HepG2 (cell line): Measurements from ENCODE around the gene DCAF4L1. TPM values are rescaled to one million over a fixed set of nuclear protein-coding genes. Genes with fewer than 3 reads are reported as not detected.

Experiments
- EP300 ChIP-seq, 3 experiments: sonication (generic) in 1 of 3; formaldehyde crosslinking in 1 of 3; IDR thresholded peaks; 2 replicates each; pipeline versions ENCODE4 v1.5.1 to v1.6.1; 2011 to 2020; ENCODE audit warnings: low read depth in 2 of 3, low read length in 2 of 3, borderline replicate concordance in 1 of 3, improper control_type of control experiment in 1 of 3, mild to moderate bottlenecking in 1 of 3, missing genetic modification reagents in 1 of 3, moderate library complexity in 1 of 3
- FOXO1 ChIP-seq: sonication (generic); formaldehyde crosslinking; IDR thresholded peaks from 2 replicates; pipeline ENCODE4 v1.4.0; 2020; ENCODE audit warnings: missing genetic modification reagents
- HNRNPL ChIP-seq: fragments of 200-400 bp; formaldehyde crosslinking; IDR thresholded peaks from 2 replicates; pipeline ENCODE4 v1.6.1; 2017; ENCODE audit warnings: mild to moderate bottlenecking, low read depth, low read length
- HOXA9 ChIP-seq: sonication (generic); formaldehyde crosslinking; IDR thresholded peaks from 2 replicates; pipeline ENCODE4 v1.8.1; 2022; ENCODE audit warnings: missing genetic modification reagents, mild to moderate bottlenecking, moderate library complexity, borderline replicate concordance
- NFATC3 ChIP-seq: sonication (generic); formaldehyde crosslinking; IDR thresholded peaks from 2 replicates; pipeline ENCODE4 v1.5.1; 2020; ENCODE audit warnings: mild to moderate bottlenecking, missing genetic modification reagents
- NFE2 ChIP-seq: sonication (generic); formaldehyde crosslinking; IDR thresholded peaks from 2 replicates; pipeline ENCODE4 v1.4.0; 2020; ENCODE audit warnings: missing genetic modification reagents
- YEATS4 ChIP-seq: sonication (generic); formaldehyde crosslinking; IDR thresholded peaks from 2 replicates; pipeline ENCODE4 v1.4.0; 2020; ENCODE audit warnings: missing genetic modification reagents, borderline replicate concordance
- ZFP37 ChIP-seq: sonication (generic); formaldehyde crosslinking; IDR thresholded peaks from 2 replicates; pipeline ENCODE4 v1.4.0; 2020; ENCODE audit warnings: missing genetic modification reagents, borderline replicate concordance
- ZMAT5 ChIP-seq: sonication (generic); formaldehyde crosslinking; IDR thresholded peaks from 2 replicates; pipeline ENCODE4 v1.5.0; 2020; ENCODE audit warnings: mild to moderate bottlenecking, low read depth, missing genetic modification reagents, borderline replicate concordance
- ZNF263 ChIP-seq: sonication (generic); formaldehyde crosslinking; IDR thresholded peaks from 2 replicates; pipeline ENCODE4 v1.4.0; 2020; ENCODE audit warnings: missing genetic modification reagents
- ZNF280B ChIP-seq: sonication (generic); formaldehyde crosslinking; IDR thresholded peaks from 2 replicates; pipeline ENCODE4 v1.5.0; 2020; ENCODE audit warnings: missing genetic modification reagents, mild to moderate bottlenecking, borderline replicate concordance
- ZNF292 ChIP-seq: sonication (generic); formaldehyde crosslinking; IDR thresholded peaks from 2 replicates; pipeline ENCODE4 v1.8.1; 2022; ENCODE audit warnings: mild to moderate bottlenecking, low read depth, missing genetic modification reagents, borderline replicate concordance
- polyA plus RNA-seq, 8 experiments: library from polyadenylated mRNA; depleted of rRNA in 3 of 8; stranded (reverse) in 7 of 8; unstranded in 1 of 8; fragments of >200 nt; fragmentation: Illumina TruSeq in 4 of 8; extraction: Trizol in 4 of 8; gene quantifications; 2 replicates each; pipeline versions ENCODE4 v1.2.1 to v1.2.3, GENCODE V29; 2011 to 2016; ENCODE audit warnings: low read depth in 4 of 8, missing spikeins in 1 of 8, mixed read lengths in 1 of 8; ENCODE audit not compliant: insufficient read depth in 1 of 8
- total RNA-seq, 5 experiments: library from RNA; depleted of rRNA; stranded (reverse); fragments of >200 nt; fragmentation: Illumina TruSeq; extraction: Trizol; gene quantifications; 2 replicates each; pipeline ENCODE4 v1.2.3, GENCODE V29; 2016; ENCODE audit warnings: low read depth in 1 of 5
- TF ChIP-seq, protein P1 (sequence below), 2 experiments: sonication (generic) in 1 of 2; formaldehyde crosslinking in 1 of 2; IDR thresholded peaks; 2 replicates each; pipeline versions ENCODE4 v1.4.0 to v1.6.1; 2016 to 2020; ENCODE audit warnings: borderline replicate concordance in 1 of 2, low read depth in 1 of 2, mild to moderate bottlenecking in 1 of 2, missing genetic modification reagents in 1 of 2
- TF ChIP-seq, protein P2 (sequence below): sonication (generic); formaldehyde crosslinking; conservative IDR thresholded peaks from 2 replicates; pipeline ENCODE4 v1.8.1; 2023; ENCODE audit warnings: missing genetic modification reagents
- TF ChIP-seq, protein P3 (sequence below): sonication (generic); formaldehyde crosslinking; IDR thresholded peaks from 2 replicates; pipeline ENCODE4 v1.5.1; 2020; ENCODE audit warnings: mild to moderate bottlenecking, missing genetic modification reagents, moderate library complexity

DCAF4L1 gene
- total and polyA plus RNA-seq, 2 of the 13 experiments (the other 11 are each of a cell fraction or from before 2014, with no cell fraction given) = 0.05 to 0.09 TPM

- TF ChIP-seq, protein P1, sequence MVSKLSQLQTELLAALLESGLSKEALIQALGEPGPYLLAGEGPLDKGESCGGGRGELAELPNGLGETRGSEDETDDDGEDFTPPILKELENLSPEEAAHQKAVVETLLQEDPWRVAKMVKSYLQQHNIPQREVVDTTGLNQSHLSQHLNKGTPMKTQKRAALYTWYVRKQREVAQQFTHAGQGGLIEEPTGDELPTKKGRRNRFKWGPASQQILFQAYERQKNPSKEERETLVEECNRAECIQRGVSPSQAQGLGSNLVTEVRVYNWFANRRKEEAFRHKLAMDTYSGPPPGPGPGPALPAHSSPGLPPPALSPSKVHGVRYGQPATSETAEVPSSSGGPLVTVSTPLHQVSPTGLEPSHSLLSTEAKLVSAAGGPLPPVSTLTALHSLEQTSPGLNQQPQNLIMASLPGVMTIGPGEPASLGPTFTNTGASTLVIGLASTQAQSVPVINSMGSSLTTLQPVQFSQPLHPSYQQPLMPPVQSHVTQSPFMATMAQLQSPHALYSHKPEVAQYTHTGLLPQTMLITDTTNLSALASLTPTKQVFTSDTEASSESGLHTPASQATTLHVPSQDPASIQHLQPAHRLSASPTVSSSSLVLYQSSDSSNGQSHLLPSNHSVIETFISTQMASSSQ (IDR thresholded peaks at IDR 0.05; ENCODE audit: low read depth) = no peak
- TF ChIP-seq, protein P1 (CRISPR knock-in tag; IDR thresholded peaks at IDR 0.05; ENCODE audit: borderline replicate concordance) = no peak; the same call in 1 of the 2 replicates
- TF ChIP-seq, protein P2, sequence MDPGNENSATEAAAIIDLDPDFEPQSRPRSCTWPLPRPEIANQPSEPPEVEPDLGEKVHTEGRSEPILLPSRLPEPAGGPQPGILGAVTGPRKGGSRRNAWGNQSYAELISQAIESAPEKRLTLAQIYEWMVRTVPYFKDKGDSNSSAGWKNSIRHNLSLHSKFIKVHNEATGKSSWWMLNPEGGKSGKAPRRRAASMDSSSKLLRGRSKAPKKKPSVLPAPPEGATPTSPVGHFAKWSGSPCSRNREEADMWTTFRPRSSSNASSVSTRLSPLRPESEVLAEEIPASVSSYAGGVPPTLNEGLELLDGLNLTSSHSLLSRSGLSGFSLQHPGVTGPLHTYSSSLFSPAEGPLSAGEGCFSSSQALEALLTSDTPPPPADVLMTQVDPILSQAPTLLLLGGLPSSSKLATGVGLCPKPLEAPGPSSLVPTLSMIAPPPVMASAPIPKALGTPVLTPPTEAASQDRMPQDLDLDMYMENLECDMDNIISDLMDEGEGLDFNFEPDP (CRISPR knock-in tag) = no peak
- TF ChIP-seq ZNF263 (CRISPR knock-in tag) (peak; percentile 92), ZFP37 (CRISPR knock-in tag) (no peak), NFATC3 (CRISPR knock-in tag) (peak; percentile 69), EP300 (IDR thresholded peaks at IDR 0.05; ENCODE audit: low read depth in 2 of 2, low read length in 2 of 2) (no peak), EP300 (CRISPR knock-in tag; IDR thresholded peaks at IDR 0.05; ENCODE audit: borderline replicate concordance) (no peak), ZNF280B (CRISPR knock-in tag) (peak; percentile 90; the same call in 1 of the 2 replicates), FOXO1 (CRISPR knock-in tag) (peak; percentile 24; the same call in 1 of the 2 replicates), HNRNPL (peak; percentile 71), YEATS4 (CRISPR knock-in tag) (peak; percentile 74), NFE2 (no peak), HOXA9 (no peak), ZNF292 (peak; percentile 89), ZMAT5 (CRISPR knock-in tag) (no peak)
- TF ChIP-seq, protein P3, sequence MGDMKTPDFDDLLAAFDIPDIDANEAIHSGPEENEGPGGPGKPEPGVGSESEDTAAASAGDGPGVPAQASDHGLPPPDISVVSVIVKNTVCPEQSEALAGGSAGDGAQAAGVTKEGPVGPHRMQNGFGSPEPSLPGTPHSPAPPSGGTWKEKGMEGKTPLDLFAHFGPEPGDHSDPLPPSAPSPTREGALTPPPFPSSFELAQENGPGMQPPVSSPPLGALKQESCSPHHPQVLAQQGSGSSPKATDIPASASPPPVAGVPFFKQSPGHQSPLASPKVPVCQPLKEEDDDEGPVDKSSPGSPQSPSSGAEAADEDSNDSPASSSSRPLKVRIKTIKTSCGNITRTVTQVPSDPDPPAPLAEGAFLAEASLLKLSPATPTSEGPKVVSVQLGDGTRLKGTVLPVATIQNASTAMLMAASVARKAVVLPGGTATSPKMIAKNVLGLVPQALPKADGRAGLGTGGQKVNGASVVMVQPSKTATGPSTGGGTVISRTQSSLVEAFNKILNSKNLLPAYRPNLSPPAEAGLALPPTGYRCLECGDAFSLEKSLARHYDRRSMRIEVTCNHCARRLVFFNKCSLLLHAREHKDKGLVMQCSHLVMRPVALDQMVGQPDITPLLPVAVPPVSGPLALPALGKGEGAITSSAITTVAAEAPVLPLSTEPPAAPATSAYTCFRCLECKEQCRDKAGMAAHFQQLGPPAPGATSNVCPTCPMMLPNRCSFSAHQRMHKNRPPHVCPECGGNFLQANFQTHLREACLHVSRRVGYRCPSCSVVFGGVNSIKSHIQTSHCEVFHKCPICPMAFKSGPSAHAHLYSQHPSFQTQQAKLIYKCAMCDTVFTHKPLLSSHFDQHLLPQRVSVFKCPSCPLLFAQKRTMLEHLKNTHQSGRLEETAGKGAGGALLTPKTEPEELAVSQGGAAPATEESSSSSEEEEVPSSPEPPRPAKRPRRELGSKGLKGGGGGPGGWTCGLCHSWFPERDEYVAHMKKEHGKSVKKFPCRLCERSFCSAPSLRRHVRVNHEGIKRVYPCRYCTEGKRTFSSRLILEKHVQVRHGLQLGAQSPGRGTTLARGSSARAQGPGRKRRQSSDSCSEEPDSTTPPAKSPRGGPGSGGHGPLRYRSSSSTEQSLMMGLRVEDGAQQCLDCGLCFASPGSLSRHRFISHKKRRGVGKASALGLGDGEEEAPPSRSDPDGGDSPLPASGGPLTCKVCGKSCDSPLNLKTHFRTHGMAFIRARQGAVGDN (CRISPR knock-in tag) = peak; percentile 87
Measured at GRCh38 chr4:41990365-41991111, 9.0 kb downstream of the DCAF4L1 start, which contains the start of gene SLC30A9 (continued).
